ENCODE data around the gene SETX.

SETX gene

DNA sequence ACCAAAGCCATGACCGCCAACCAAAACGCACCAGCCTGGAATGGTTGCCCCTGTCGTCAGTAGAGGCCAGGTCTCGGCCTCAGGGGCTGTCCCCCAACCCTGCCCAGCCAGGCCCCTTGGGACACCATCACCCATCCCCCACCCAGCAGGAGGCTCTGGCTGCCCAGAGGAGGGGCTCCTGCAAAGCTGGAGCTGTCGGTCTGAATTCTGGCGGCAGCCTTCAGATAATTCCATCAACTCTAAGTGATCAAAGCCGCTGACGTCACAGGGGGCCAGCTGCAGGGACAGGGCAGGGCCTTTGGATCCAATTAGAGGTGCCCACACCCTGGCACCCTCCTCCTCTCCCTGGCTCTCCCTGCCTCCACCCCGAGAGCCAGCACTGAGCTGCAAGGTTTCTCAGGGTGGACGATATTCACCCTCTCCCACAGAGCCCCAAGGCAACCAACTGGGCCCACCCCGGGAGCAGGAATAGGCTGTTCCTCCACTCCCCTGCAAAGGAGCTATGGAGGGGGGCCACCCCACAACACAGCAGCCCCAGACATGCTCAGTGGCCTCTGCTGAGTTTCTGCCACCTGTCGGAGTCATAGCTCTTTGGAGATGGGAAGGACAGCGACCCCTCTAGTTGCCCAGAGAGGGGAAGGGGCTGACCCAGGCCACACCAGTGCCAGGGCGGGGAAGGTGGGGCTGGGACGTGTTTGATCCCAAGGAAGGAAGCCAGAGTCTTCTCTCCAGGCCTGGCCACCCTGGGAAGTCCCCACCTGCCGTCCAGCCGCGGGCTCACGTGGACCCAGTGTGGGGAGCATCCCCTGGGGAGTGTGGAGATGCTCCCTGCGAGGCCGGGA, 114.6 kb downstream of the SETX start:
- no peak for DNase-seq (ENCODE audit: low read depth)

DNA sequence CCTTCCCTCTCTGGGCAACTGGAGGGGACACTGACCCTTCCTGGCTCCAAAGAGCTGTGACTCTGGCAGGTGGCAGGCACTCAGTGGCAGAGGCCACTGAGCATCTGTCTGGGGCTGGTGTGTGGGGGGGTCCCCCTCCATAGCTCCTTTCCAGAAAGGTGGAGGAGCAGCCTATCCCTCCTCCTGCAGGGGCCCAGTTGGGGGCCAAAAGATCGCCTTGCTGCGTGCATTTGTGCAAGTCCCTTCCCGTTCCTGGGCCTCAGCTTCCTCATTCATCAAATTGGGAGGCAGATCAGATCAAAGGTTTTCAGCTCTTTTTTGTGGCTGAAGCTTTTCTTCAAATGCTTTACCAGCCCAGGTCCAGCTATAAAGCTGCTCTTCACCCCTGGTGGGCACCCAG, 115.3 kb downstream of the SETX start:
- DNase-seq (ENCODE audit: low read depth): no peak

DNA sequence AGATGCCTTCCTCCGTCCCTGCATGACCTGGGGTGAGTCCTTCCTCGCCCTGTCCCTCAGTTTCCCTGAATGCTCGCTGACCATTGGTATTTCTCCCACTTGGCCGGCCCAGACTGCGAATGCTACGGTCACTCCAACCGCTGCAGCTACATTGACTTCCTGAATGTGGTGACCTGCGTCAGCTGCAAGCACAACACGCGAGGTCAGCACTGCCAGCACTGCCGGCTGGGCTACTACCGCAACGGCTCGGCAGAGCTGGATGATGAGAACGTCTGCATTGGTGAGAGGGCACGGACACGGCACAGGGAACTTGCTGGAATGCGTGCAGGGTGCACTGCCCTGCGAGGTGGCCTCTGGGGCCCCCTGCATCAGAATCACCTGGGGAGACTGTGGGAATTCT, 115.8 kb downstream of the SETX start:
- no peak for DNase-seq (ENCODE audit: low read depth)

DNA sequence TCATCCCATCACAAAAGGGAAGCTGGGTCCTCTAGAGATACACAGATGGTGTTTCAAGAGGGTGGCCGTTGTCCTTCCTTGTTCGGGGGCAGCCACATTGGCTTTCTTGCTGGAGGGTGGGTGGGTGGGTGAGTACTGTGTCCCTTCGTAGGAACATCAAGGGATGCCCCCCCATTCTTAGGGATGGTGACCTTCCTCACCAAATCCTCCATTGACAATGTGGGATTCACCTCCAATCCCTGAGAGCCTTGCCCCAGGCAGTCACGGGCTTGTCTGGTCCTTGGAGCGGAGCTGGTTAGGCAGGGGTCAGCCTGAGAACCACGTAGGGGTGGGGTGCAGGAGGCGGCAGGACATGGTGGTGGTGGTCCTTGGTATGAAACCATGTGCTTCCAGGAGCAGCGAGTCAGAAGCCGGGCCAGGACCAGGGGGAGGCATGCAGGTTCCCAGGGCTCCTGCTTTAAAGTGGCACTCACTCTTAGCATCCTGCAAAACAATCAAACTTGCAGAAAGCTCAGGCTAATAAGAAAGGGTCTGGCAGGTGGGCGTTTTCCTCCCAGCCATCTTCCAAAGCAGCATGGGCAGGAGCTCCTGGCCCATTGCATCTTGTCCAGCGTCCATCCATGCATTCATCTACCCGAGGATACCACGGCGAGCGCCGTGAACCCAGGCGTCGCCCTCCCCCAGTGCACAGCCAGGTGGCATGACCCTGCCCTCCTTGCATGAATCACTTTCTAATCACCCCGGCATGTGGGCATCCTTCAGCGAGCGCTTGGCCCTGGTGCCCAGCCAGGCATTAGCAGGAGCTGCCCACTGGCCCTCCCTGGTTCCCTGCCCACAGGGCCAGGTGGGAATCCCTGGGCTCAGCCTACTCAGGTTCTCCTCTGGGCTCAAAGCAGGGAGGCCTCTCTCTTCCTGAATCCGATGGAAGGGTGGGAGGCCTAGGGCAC, 116.5 kb downstream of the SETX start:
- no peak for DNase-seq (ENCODE audit: low read depth)

DNA sequence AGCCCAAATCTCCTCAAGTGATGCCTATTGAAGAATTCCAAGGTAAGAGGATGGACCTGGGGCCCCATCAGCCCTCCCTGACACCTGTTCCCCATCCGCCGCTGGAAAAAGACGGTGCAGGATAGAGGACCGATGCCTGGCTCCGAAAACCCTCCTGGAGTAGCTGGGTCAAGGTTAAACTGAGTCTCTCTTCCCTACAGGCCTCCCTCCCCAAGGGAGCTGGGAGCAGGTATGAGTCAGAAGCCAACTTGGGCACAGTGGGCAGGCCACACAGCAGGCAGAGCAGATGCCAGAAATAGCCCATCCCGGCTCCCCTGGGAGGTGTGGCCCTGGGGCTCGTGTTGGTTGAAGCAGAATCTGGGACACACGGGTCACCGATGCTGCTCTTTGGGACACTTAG, 117.3 kb downstream of the SETX start:
- no peak for DNase-seq (ENCODE audit: low read depth)

DNA sequence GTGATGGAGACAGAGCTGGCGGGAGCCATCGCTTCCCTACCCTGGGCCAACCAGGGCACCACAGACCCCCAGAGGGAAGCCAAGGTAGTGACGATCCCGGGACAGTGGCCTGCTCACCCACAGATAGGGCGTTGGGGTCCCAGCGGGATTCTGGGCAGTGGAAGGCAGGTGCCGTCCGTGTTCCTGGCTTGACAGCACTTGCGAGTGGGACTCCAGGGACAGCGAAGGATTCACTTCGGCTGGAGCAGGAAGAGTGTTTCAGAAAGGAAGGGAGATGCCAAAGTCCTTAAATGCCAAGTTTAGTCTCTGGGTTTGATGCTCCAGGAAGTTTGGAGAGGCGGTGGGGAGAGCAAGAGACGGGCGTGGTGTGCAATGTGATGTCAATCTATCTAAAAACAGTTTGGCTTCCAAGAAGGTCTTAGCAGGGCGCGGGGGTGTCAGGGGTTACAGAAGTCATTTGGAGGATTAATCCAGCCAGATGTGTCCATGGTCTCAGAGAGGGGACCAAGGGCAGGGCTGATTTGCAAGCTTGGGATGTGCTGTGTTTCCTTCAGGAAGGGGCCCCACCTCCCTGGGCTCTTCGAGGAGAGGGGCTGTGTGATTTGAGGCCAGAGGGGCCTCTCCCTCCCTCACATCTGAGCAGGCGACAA, 118.0 kb downstream of the SETX start:
- no peak for DNase-seq (ENCODE audit: low read depth)

DNA sequence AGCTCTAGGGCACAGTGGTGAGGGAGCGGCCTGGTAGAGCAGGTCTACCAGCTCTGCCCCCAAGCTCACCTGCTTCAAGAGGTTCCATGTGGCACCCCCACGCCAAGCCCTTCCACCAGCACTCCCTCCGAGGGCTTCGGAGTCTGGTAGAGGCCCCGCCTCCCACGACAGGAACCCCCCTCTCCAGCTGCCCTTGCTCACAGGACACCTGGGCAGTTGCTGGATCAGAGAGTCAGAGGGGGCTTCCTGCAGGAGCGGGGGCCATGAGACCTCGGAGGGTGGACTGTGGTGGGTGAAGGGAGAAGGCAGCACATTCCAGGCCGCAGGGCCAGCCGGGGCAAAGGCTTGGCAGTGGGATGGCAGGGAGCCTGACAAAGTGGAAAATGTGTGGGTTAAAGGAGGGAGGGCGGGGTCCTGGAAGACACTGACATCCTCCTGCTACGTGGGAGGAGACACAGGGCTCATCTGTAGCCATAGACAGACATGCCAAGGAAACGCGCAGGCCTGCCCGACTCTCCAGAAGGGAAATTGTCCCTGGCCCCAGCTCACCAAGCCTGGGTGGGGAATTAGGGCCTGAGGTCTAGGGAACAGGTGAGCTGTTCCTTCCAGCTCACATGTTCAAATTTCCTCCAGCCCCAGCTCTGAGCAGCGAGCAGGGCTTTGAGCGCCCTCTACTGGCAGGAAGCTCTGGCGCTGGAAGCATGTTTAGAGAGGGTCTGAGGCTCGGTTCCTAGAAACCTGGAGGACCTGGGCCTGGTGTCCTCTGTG, 118.7 kb downstream of the SETX start:
- DNase-seq (ENCODE audit: low read depth): peak; percentile 38

DNA sequence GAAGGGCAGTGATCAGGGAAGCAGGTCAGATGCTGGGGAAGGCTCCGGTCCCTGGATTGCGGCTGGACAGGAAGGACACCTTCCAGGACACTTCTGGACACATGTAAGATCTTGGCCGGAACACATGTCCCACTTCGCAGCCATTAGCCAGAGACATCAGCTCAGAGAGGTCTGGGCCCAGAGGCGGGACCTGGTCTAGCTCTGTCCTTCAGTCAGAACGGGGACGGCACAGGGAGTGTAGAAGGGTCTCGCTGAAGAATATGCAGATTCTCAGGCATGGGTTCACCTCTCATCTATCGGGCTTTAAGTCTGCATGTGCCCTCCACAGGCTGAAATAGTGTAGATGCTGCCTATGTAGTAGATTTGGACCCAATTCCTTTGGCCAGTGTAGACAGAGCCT, 119.7 kb downstream of the SETX start:
- no peak for DNase-seq (ENCODE audit: low read depth)

DNA sequence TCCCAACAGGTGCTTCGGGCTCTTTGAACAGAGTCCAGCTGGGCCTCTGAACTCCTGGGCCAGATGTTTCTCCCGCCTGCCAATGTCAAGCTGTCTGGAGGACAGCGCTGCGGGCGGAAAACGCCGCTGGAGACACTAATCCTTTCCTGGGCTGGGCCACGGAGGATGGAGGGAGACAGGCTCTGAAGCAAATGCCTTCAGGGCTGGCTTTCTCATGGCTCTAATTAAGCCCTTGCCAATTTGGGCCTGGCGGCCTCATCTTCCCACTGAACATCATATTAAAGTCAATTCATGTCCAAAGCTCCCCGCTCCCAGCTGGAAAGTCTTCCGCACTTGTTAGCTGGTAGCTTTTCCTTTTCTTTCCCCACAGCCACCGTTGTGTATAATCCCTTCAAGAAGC, 120.3 kb downstream of the SETX start:
- no peak for DNase-seq (ENCODE audit: low read depth)

DNA sequence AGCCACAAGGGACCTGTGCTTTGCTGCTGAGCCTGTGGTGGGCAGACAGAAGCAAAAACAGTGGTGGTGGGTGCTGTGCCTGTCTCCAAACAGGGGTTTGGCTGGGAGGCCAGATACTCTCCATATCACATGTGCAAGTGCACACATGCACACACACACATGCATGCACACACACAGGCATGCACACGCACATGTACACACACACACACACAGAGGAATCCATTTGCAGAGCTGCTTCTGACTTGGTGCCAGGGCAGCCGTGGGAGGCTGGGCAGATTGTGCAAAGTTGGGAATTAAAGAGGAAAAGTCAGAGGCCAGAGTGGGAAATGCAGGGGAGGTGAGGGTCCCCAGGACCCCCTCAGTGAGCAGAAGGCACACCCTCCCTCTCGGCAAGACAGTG, 121.6 kb downstream of the SETX start:
- DNase-seq (ENCODE audit: low read depth): no peak

DNA sequence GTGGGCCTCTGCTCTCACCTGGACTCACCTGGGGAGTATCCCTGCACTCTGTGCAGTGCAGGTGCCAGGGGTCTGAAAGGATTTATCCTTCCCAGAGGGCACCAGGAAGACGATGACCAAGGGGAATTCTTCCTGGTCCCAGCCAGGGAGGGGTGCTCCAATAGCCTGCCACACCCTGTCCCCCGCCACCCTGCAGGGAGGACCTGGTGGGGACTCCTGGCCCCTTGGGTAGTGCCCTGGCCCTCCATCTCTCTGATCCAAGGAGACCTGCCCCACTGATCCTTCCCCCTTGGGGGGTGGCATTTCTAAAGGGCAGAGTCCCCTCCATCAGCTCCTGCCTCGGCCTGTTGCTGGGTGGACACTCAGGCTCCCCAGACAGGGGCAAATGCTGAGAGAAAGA, 122.3 kb downstream of the SETX start:
- no peak for DNase-seq (ENCODE audit: low read depth)

DNA sequence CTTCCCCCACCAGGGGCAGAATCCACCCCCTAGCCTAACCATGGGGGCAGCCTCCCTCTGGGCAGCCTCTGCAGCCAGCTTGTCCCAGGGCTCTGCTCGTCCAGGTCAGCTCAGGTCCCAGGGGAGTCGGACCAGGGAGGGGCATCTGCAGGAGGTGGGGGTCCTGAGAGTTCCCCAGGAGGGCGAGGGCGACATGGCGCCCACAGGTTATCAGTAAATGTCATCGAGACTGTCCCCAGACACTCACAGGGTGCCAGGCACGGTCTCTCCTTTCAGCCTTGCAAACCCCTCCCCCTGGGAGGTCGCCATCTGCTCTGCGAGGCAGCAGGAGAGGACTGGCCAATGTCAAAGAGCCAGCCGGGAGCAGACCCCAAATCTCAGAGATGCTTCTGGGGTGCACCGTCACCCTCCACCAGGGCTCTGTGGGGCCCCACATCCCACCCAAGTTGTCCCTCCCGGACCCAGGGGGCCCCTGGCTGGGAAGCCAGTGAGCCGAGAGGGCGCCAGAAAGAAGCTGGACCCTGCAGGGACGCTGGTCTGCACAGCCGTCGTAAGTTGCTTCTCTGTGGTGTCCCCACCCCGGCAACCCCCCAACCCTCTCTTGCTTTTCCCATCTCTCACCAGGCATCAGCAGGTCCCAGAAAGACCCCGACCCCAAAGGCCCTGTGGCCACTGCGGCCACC, 123.6 kb downstream of the SETX start:
- no peak for DNase-seq (ENCODE audit: low read depth)

DNA sequence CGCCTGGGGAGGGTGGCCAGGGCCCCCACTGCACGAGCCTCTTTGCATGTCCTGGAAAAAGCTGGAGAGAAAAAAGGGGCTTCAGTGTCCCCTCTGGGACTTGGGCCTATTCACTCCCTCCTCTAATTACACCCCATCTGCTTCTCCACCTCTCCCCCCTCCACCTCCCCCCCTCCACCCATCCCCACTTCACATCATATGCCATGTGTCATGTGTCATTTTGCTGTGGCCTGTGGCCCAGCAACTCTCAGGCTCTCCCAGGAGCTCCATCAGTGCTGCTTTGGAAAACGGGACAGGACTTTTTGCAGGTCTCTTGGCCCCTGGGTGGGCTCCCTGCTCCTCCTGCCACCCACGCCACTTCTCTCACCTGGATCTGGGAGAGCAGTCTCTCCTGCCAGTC, 124.2 kb downstream of the SETX start:
- DNase-seq (ENCODE audit: low read depth): no peak

DNA sequence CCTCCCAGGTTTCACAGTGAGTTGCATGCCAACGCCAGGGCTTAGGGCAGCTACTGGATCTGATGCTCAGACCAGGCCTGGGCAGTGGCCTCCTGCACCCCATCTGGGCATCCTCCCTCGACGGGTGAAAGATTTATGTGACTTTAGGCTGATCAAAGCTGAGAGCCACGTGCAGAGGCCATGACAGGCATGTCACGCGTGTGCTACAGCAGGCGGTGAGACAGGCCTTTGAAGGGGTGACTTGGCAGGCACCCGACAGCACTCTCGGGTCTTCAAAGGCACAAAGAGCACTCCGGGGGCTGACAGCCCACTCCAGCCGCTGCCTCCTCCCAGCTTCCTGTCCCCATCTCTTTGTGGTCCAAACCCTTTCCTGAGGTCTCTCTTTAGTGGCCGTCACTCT, 126.7 kb downstream of the SETX start:
- no peak for DNase-seq (ENCODE audit: low read depth)

DNA sequence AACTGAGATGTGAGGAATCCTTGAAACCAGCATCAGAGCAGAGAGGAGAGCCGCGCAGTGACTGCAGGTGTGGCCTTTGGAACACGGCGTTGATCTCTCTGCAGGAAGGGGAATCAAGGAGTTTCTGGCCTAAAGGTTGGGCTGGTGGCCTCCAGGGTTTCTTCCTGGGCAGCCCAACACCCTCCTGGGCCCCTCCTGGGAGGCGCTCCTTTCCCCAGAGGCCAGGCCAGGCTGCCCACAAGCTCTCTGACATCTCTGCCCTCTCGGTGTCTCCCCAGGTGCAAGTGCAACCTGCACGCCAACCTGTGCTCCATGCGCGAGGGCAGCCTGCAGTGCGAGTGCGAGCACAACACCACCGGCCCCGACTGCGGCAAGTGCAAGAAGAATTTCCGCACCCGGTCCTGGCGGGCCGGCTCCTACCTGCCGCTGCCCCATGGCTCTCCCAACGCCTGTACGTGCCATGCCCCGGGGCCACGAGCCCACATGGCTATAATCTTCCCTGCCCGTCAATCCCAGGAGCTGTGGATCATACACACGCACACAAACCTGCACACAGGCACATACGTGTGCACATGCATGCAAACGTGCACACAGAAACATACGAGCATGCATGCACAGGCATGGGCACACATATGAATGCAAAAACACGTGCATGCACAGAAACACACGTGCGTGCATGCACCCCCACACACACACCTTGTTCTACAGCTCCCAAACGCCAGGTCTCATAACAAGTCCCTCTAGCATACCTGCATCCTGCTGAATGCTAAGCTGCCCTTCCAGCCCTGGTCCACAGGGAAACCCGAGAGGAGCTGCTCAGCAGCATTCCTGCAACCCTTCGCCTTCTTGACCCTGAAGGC, 128.0 kb downstream of the SETX start:
- DNase-seq (ENCODE audit: low read depth): no peak

DNA sequence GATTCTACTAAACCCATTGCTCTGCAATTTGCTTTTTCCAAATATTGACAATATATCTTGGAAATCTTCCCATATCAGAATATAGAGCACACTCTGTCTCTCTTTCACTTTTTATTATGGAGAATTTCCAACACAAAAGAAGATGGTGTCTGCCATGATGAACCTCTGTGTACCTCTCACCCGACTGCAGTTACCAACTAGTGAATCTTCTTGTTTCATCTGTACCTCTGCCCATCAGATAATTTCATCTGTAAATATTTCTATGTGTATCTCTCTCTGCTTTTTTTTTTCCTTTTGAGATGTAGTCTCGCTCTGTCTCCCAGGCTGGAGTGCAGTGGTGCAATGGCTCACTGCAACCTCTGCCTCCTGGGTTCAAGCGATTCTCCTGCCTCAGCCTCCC, 130.1 kb downstream of the SETX start:
- DNase-seq (ENCODE audit: low read depth): no peak

DNA sequence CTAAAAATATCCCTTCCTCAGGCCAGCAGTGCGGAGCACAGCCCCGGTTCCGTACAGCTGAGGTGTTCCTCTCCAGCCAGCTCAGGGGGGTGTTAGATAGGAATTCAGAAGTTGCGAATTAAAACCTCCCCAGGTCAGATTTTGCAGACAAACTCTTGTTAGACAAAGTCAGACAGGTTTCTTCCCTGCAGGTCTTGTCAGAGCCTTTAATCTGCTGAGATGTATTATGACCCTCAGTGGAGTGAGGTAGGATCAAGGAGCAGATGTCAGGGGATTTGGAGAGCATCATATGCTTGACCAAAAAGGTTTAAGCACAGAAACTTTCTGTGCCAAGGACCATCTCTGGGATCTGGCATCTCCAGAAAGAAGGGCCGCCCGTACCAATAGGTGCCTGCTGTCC, 132.8 kb downstream of the SETX start:
- no peak for DNase-seq (ENCODE audit: low read depth)

DNA sequence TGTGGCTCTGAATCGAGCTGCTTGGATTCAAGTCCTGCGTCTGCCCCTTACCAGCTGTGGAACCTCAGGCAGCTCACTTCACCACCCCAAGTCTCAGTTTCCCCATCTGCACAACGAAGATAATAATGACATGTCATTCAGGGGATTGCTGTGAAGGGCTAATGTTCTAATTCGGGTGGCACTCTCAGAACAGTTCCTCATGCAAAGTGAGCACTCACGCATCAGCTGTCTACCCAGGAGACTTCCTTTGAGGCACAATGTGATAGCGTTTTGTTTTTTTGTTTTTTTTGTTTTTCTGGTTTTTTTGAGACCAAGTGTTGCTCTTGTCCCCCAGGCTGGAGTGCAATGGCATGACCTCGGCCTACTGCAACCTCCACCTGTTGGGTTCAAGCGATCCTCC, 136.6 kb downstream of the SETX start:
- no peak for DNase-seq (ENCODE audit: low read depth)

DNA sequence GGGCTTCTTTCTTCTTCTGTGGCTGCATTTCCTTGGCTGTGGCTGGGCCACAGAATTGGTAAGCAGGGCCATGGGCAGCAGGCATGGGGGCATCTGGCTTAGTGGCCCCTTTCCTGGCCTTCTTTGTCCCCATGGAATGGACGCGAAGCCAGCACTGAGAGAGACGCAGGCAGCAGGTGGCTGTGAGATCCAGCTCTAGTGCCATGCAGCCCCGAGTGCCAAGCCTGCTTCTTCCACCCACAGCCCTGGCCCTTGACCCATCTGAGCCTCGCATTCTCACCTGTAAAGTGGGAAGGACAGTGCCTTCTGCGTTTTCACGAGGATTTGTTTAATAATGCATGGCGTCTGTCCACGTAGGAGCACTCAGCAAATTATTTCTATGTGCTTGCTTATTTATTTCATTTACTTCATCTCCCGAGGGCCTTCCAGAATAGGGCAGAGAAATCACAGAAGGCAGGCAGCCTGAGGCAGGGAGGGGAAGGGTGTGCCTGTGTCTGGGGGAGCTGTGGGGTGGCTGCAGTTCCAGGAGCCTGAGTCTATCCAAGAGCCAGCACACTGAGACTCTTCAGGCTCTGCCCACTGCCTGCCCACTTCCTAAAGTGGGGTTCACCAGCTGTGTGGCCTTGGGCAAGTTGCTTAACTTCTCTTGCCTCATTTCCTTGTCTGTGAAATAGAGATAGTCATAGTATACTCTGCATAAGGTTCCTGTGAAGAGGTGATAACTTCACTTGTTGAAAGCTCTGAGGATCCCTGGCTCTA, 137.7 kb downstream of the SETX start:
- no peak for DNase-seq (ENCODE audit: low read depth)

All from T-helper 22 cell (primary cell).